ENCODE measurements around the gene SRRM2. TPM values are rescaled to one million over a fixed set of nuclear protein-coding genes. Genes with fewer than 3 reads are reported as not detected.

Gene SRRM2
- polyA plus RNA-seq, 4 donors: 329 to 655 (median 496) TPM

- DNase-seq: no peak
- Histone ChIP-seq H3K9me3 (ENCODE audit: control insufficient read depth in 2 of 2, insufficient read depth in 1 of 2, low read depth in 1 of 2, low read length in 1 of 2) (peaks cover 0 to 45% of the 10 kb centered on the region in 2 donors), H3K27ac (ENCODE audit: low read depth in 1 of 3, low read length in 2 of 3) (no peak overlapping the region), H3K4me1 (ENCODE audit: control insufficient read depth in 3 of 3, insufficient read depth in 2 of 3, low read depth in 1 of 3, low read length in 2 of 3) (no peaks in the 10 kb centered on the region), H3K4me3 (ENCODE audit: low read depth in 1 of 3, low read length in 3 of 3) (no peak overlapping the region), H3K36me3 (ENCODE audit: control insufficient read depth in 3 of 3, insufficient read depth in 2 of 3, low read depth in 1 of 3, low read length in 3 of 3) (peaks cover 48 to 97% (median 57%) of the 10 kb centered on the region in 3 donors), H3K27me3 (ENCODE audit: control insufficient read depth in 3 of 3, insufficient read depth in 3 of 3, low read length in 3 of 3) (no peaks in the 10 kb centered on the region)
- WGBS, 3 donors: 97 to 98% (median 97%) methylated on average over 44 of the region's 44 CpGs
- no peak for FAIRE-seq
Observed at GRCh38 chr16:2766430-2767139, 14.1 kb downstream of the SRRM2 start.

- DNase-seq (no peak), FAIRE-seq (no peak)
- H3K4me1 ChIP-seq (ENCODE audit: control insufficient read depth in 3 of 3, insufficient read depth in 2 of 3, low read depth in 1 of 3, low read length in 2 of 3): no peaks in the 10 kb centered on the region
- WGBS, 3 donors: 88 to 93% (median 92%) methylated on average over 19 of the region's 19 CpGs
- no peaks in the 10 kb centered on the region for H3K27me3 ChIP-seq (ENCODE audit: control insufficient read depth in 3 of 3, insufficient read depth in 3 of 3, low read length in 3 of 3)
- H3K9me3 ChIP-seq (ENCODE audit: control insufficient read depth in 2 of 2, insufficient read depth in 1 of 2, low read depth in 1 of 2, low read length in 1 of 2): peaks cover 0 to 39% of the 10 kb centered on the region in 2 donors
- H3K36me3 ChIP-seq (ENCODE audit: control insufficient read depth in 3 of 3, insufficient read depth in 2 of 3, low read depth in 1 of 3, low read length in 3 of 3): peaks cover 41 to 97% (median 51%) of the 10 kb centered on the region in 3 donors
- H3K27ac ChIP-seq (ENCODE audit: low read depth in 1 of 3, low read length in 2 of 3): no peak overlapping the region
- H3K4me3 ChIP-seq (ENCODE audit: low read depth in 1 of 3, low read length in 3 of 3): no peak overlapping the region
Observed at GRCh38 chr16:2767140-2767731, 14.8 kb downstream of the SRRM2 start.

GRCh38 chr16:2767891-2768290 lies 15.5 kb downstream of the SRRM2 start:
- FAIRE-seq (no peak), DNase-seq (no peak)
- no peaks in the 10 kb centered on the region for H3K4me1 ChIP-seq (ENCODE audit: control insufficient read depth in 3 of 3, insufficient read depth in 2 of 3, low read depth in 1 of 3, low read length in 2 of 3)
- no peak overlapping the region for H3K4me3 ChIP-seq (ENCODE audit: low read depth in 1 of 3, low read length in 3 of 3)
- WGBS, 3 donors: 63 to 76% (median 75%) methylated on average over 14 of the region's 14 CpGs
- H3K9me3 ChIP-seq (ENCODE audit: control insufficient read depth in 2 of 2, insufficient read depth in 1 of 2, low read depth in 1 of 2, low read length in 1 of 2): peaks cover 0 to 33% of the 10 kb centered on the region in 2 donors
- no peak overlapping the region for H3K27ac ChIP-seq (ENCODE audit: low read depth in 1 of 3, low read length in 2 of 3)
- no peaks in the 10 kb centered on the region for H3K27me3 ChIP-seq (ENCODE audit: control insufficient read depth in 3 of 3, insufficient read depth in 3 of 3, low read length in 3 of 3)
- peaks cover 36 to 95% (median 47%) of the 10 kb centered on the region in 3 donors for H3K36me3 ChIP-seq (ENCODE audit: control insufficient read depth in 3 of 3, insufficient read depth in 2 of 3, low read depth in 1 of 3, low read length in 3 of 3)

- Histone ChIP-seq H3K27ac (ENCODE audit: low read depth in 1 of 3, low read length in 2 of 3) (no peak overlapping the region), H3K36me3 (ENCODE audit: control insufficient read depth in 3 of 3, insufficient read depth in 2 of 3, low read depth in 1 of 3, low read length in 3 of 3) (peaks cover 30 to 95% (median 41%) of the 10 kb centered on the region in 3 donors), H3K9me3 (ENCODE audit: control insufficient read depth in 2 of 2, insufficient read depth in 1 of 2, low read depth in 1 of 2, low read length in 1 of 2) (peaks cover 0 to 29% of the 10 kb centered on the region in 2 donors), H3K4me1 (ENCODE audit: control insufficient read depth in 3 of 3, insufficient read depth in 2 of 3, low read depth in 1 of 3, low read length in 2 of 3) (no peaks in the 10 kb centered on the region), H3K27me3 (ENCODE audit: control insufficient read depth in 3 of 3, insufficient read depth in 3 of 3, low read length in 3 of 3) (no peaks in the 10 kb centered on the region), H3K4me3 (ENCODE audit: low read depth in 1 of 3, low read length in 3 of 3) (no peak overlapping the region)
- WGBS, 3 donors: 82 to 87% (median 87%) methylated on average over 16 to 17 of the region's 17 CpGs
- FAIRE-seq: no peak
- no peak for DNase-seq
Observed at GRCh38 chr16:2768403-2769089, 16.1 kb downstream of the SRRM2 start.

GRCh38 chr16:2769100-2769529 lies 16.7 kb downstream of the SRRM2 start:
- WGBS, 3 donors: 79 to 85% (median 80%) methylated on average over 10 to 11 of the region's 11 CpGs
- Histone ChIP-seq H3K27me3 (ENCODE audit: control insufficient read depth in 3 of 3, insufficient read depth in 3 of 3, low read length in 3 of 3) (no peaks in the 10 kb centered on the region), H3K36me3 (ENCODE audit: control insufficient read depth in 3 of 3, insufficient read depth in 2 of 3, low read depth in 1 of 3, low read length in 3 of 3) (peaks cover 27 to 95% (median 37%) of the 10 kb centered on the region in 3 donors), H3K4me3 (ENCODE audit: low read depth in 1 of 3, low read length in 3 of 3) (no peak overlapping the region), H3K4me1 (ENCODE audit: control insufficient read depth in 3 of 3, insufficient read depth in 2 of 3, low read depth in 1 of 3, low read length in 2 of 3) (no peaks in the 10 kb centered on the region), H3K27ac (ENCODE audit: low read depth in 1 of 3, low read length in 2 of 3) (peak overlapping the region in 2 of 3 donors; percentile 8 to 45), H3K9me3 (ENCODE audit: control insufficient read depth in 2 of 2, insufficient read depth in 1 of 2, low read depth in 1 of 2, low read length in 1 of 2) (peaks cover 0 to 23% of the 10 kb centered on the region in 2 donors)
- DNase-seq (no peak), FAIRE-seq (no peak)

- Histone ChIP-seq H3K4me3 (ENCODE audit: low read depth in 1 of 3, low read length in 3 of 3) (no peak overlapping the region), H3K27ac (ENCODE audit: low read depth in 1 of 3, low read length in 2 of 3) (peak overlapping the region in 2 of 3 donors; percentile 14 to 64), H3K36me3 (ENCODE audit: control insufficient read depth in 3 of 3, insufficient read depth in 2 of 3, low read depth in 1 of 3, low read length in 3 of 3) (peaks cover 24 to 97% (median 35%) of the 10 kb centered on the region in 3 donors), H3K27me3 (ENCODE audit: control insufficient read depth in 3 of 3, insufficient read depth in 3 of 3, low read length in 3 of 3) (no peaks in the 10 kb centered on the region), H3K9me3 (ENCODE audit: control insufficient read depth in 2 of 2, insufficient read depth in 1 of 2, low read depth in 1 of 2, low read length in 1 of 2) (peaks cover 0 to 19% of the 10 kb centered on the region in 2 donors), H3K4me1 (ENCODE audit: control insufficient read depth in 3 of 3, insufficient read depth in 2 of 3, low read depth in 1 of 3, low read length in 2 of 3) (no peaks in the 10 kb centered on the region)
- DNase-seq (peak in 1 of 2 donors; percentile 94), FAIRE-seq (no peak)
- WGBS, 3 donors: 34 to 61% (median 51%) methylated on average over 14 of the region's 14 CpGs
Observed at GRCh38 chr16:2769675-2770056, 17.2 kb downstream of the SRRM2 start.

- Histone ChIP-seq H3K4me3 (ENCODE audit: low read depth in 1 of 3, low read length in 3 of 3) (no peak overlapping the region), H3K4me1 (ENCODE audit: control insufficient read depth in 3 of 3, insufficient read depth in 2 of 3, low read depth in 1 of 3, low read length in 2 of 3) (peaks cover 0 to 2% (median 0%) of the 10 kb centered on the region in 3 donors), H3K27me3 (ENCODE audit: control insufficient read depth in 3 of 3, insufficient read depth in 3 of 3, low read length in 3 of 3) (no peaks in the 10 kb centered on the region), H3K9me3 (ENCODE audit: control insufficient read depth in 2 of 2, insufficient read depth in 1 of 2, low read depth in 1 of 2, low read length in 1 of 2) (peaks cover 0 to 13% of the 10 kb centered on the region in 2 donors), H3K36me3 (ENCODE audit: control insufficient read depth in 3 of 3, insufficient read depth in 2 of 3, low read depth in 1 of 3, low read length in 3 of 3) (peaks cover 20 to 97% (median 35%) of the 10 kb centered on the region in 3 donors), H3K27ac (ENCODE audit: low read depth in 1 of 3, low read length in 2 of 3) (peak overlapping the region in 2 of 3 donors; percentile 14 to 64)
- DNase-seq (no peak), FAIRE-seq (no peak)
- 83 to 84% (median 83%) methylated on average over 31 to 32 of the region's 32 CpGs for WGBS, 3 donors
Observed at GRCh38 chr16:2770057-2770951, 17.9 kb downstream of the SRRM2 start.
